A549 (cell line): Measurements from ENCODE around the gene GPATCH8.

ENCODE experiments used
- CEBPB ChIP-seq, 2 experiments: fragments of >200 bp in 1 of 2; sonication (Bioruptor Twin) in 1 of 2; formaldehyde crosslinking in 1 of 2; IDR thresholded peaks; 2 replicates each; pipeline ENCODE4 v1.6.1; 2012 to 2016
- FOSL2 ChIP-seq, 2 experiments: fragments of 450-650 bp in 1 of 2; fragments of >200 bp in 1 of 2; sonication (Bioruptor Twin) in 1 of 2; formaldehyde crosslinking; IDR thresholded peaks; 2 replicates each; pipeline versions ENCODE4 v1.5.0 to v1.6.1; 2016 to 2020; ENCODE audit warnings: mild to moderate bottlenecking in 1 of 2, moderate library complexity in 1 of 2
- REST ChIP-seq: fragments of 200-600 bp; sonication (generic); IDR thresholded peaks from 2 replicates; pipeline ENCODE4 v1.6.1; 2016; ENCODE audit warnings: antibody characterized with exemption, mild to moderate bottlenecking, moderate library complexity
- RFX5 ChIP-seq: fragments of 450-650 bp; IDR thresholded peaks from 2 replicates; pipeline ENCODE4 v1.7.1; 2014; ENCODE audit warnings: antibody characterized with exemption, mild to moderate bottlenecking, moderate library complexity
- TP53 ChIP-seq: fragments of 250-450 bp; sonication (Bioruptor Pico); IDR thresholded peaks from 2 replicates; pipeline ENCODE4 v1.5.0; 2021; ENCODE audit warnings: mild to moderate bottlenecking, moderate library complexity

DNA sequence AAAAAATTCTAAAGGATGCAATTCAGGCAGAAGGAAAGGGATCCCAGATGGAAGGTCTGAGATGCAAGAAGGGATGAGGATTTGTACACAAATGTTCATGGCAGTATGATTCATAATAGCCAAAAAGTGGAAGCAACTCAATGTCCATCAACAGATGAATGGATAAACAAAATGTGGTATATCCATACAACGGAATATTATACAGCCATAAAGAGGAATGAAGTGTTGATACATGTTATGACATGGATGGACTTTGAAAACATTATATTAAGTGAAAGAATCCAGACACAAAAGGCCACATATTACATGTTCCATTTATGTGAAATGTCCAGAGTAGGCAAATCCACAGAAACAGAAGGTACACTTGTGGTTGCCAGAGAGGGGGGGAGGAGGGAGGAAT is 23.9 kb upstream of the GPATCH8 start:
- TF ChIP-seq TP53 (no peak), CEBPB (IDR thresholded peaks at IDR 0.05) (no peak), REST (no peak), FOSL2 (IDR thresholded peaks at IDR 0.05) (no peak), FOSL2 (CRISPR knock-in tag; IDR thresholded peaks at IDR 0.05) (no peak), RFX5 (no peak)
